ENCODE measurements around the gene TMED6. TPM values are rescaled to one million over a fixed set of nuclear protein-coding genes. Genes with fewer than 3 reads are reported as not detected.

Gene TMED6
- total RNA-seq, 4 donors from 2014 or later: not detected

DNA sequence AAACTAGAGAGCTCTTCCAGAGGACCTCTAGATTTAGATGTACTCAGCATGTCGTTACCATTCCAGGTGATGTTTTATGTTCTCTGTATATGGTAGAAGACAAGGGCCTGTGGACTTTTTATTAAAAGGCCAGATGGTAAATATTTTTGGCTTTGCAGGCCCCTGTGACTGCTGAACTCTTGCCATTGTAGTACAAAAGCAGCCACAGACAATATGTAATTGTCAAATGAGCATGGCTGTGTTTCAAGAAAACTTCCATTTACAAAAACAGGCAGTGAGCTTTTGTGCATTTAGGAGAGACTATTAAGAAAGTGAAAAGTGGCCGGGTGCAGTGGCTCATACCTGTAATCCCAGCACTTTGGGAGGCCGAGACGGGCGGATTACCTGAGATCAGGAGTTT is 7.4 kb downstream of the TMED6 start:
- TF ChIP-seq, protein P1, sequence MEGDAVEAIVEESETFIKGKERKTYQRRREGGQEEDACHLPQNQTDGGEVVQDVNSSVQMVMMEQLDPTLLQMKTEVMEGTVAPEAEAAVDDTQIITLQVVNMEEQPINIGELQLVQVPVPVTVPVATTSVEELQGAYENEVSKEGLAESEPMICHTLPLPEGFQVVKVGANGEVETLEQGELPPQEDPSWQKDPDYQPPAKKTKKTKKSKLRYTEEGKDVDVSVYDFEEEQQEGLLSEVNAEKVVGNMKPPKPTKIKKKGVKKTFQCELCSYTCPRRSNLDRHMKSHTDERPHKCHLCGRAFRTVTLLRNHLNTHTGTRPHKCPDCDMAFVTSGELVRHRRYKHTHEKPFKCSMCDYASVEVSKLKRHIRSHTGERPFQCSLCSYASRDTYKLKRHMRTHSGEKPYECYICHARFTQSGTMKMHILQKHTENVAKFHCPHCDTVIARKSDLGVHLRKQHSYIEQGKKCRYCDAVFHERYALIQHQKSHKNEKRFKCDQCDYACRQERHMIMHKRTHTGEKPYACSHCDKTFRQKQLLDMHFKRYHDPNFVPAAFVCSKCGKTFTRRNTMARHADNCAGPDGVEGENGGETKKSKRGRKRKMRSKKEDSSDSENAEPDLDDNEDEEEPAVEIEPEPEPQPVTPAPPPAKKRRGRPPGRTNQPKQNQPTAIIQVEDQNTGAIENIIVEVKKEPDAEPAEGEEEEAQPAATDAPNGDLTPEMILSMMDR (IDR thresholded peaks at IDR 0.05): no peak
- no peak for DNase-seq (ENCODE audit: low spot score)
- ATAC-seq (ENCODE audit: low FRiP score): no peak

DNA sequence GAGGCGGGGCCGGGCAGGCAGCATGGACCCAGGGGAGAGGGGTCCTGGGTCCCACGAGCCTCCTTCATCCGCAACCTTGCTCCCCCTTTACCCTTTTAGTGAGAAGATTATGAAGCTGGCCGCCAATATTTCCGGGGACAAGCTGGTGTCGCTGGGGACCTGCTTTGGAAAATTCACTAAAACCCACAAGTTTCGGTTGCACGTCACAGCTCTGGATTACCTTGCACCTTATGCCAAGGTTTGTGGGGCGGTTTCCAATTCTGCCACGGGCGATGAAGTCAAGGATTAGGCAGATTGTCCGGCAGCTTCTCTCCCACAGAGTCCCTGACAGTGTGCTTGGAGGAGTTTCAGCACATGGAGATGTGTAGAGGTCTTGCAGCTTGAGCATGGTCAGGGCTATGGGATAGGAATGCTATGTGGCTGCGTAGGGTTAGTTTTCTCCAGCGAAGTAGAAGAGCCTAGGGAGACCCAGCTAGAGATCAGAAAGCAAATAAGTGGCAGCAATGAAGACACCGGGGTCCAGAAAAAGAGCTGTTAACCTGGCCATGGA is 11.4 kb downstream of the TMED6 start:
- DNase-seq (ENCODE audit: low spot score): no peak
- TF ChIP-seq, protein P1 (IDR thresholded peaks at IDR 0.05): no peak
- ATAC-seq (ENCODE audit: low FRiP score): peak; percentile 20

DNA sequence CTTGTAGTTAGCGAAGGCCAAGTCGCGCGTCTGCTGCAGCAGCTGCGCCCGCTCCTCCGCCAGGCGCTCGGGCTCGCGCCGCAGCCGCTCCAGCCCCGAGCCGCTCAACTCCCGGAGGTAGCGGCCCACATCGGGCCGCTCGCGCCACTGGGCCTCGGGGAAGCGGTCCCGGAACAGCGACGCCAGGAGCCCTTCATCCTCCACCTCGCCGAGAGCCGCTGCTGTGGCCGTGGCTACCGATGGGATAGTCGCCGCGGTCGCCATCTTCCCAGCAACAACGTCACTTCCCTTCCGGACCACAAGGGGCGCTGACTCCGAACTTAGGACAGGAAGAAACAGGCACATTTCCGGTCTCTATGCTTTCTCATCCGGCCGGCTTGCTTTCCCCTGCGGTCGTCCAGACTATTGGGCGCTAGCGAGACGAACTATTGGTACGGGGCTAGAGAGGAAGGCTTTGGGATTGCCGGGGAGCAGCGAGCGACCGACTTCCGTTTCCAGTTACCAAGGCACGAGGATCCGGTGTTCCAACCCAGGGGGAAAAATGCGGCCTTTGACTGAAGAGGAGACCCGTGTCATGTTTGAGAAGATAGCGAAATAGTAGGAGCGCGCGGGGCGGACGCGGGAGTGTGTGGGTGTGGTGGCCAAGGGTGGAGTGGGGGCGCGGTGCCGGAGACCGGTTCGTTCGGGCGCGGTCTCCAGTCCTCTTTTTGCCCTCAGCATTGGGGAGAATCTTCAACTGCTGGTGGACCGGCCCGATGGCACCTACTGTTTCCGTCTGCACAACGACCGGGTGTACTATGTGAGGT is 12.1 kb downstream of the TMED6 start, which contains the start of the genes COG8 and NIP7:
Gene COG8 (minus strand): TSS at position 276 of the 806 bp plus-strand sequence. CDS start 12 bp downstream, at position 264.
Gene NIP7 (plus strand): TSS at position 484 of the 806 bp plus-strand sequence. CDS start 58 bp downstream, at position 542.
- TF ChIP-seq, protein P1 (IDR thresholded peaks at IDR 0.05): peak in 1 of 3 donors; percentile 64
- peak; percentile 96 for ATAC-seq (ENCODE audit: low FRiP score)
- peak; percentile 95 for DNase-seq (ENCODE audit: low spot score)

DNA sequence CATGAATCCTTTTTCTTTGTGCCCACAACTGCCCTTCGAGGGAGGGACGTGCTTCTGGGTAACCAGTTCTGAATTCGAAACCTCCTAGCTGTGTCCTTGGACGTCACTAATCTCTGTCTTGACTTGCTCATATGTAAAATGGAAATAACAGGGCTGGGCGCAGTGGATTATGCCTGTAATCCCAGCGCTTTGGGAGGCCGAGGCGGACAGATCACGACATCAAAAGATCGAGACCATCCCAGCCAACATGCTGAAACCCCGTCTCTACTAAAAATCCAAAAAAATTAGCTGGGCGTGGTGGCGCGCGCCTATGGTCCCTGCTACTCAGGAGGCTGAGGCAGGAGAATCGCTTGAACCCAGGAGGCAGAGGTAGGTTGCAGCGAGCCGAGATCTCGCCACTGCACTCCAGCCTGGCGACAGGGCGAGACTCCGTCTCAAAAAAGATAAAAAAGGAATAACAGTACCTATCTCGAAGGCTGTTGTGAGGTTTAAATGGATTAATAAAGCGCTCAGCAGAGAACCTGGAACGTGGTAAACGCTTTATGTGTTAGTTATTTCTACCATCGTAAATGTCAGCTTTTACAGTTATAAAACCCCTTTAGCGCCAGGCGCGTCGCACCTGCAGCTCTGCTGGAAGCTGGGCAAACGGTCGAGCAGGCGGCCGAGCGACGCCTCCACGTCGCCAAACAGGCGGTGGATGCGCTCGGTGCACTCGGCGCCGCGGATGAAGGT is 12.9 kb downstream of the TMED6 start:
- no peak for ATAC-seq (ENCODE audit: low FRiP score)
- TF ChIP-seq, protein P1 (IDR thresholded peaks at IDR 0.05): no peak
- peak; percentile 35 for DNase-seq (ENCODE audit: low spot score)

- TF ChIP-seq, protein P1 (IDR thresholded peaks at IDR 0.05): no peak
Measured at GRCh38 chr16:69334696-69335095, 16.9 kb downstream of the TMED6 start.

GRCh38 chr16:69330286-69331109 is 21.1 kb downstream of the TMED6 start, which contains the start of gene PDF:
TSS of gene PDF (minus strand) at chr16:69330588. CDS start at chr16:69330570, 18 bp downstream.
- TF ChIP-seq, protein P1 (IDR thresholded peaks at IDR 0.05): no peak
- peak; percentile 55 for DNase-seq (ENCODE audit: low spot score)
- peak; percentile 98 for ATAC-seq (ENCODE audit: low FRiP score)

More at GRCh38 chr16:69334696-69335095, 16.9 kb downstream of the TMED6 start:
- DNase-seq (ENCODE audit: low spot score) (no peak), ATAC-seq (ENCODE audit: low FRiP score) (no peak)
